SK-N-MC (cell line): ENCODE data around the gene GNRH2.
"Not testable (repeated sequence)": the region's sequence is repeated elsewhere in the genome, so short reads cannot be mapped to it uniquely, and the experiment has no call there.

ENCODE experiments used
- DNase-seq: peaks from one replicate; pipeline ENCODE4 v3.0.0-alpha.2; 2011; ENCODE audit warnings: low read depth, low spot score
- H3K27ac ChIP-seq: fragments of 200-600 bp; sonication (generic); 2 replicates; pipeline ENCODE4 v1.5.1; 2016; ENCODE audit warnings: mixed run types
- H3K36me3 ChIP-seq: fragments of 200-600 bp; sonication (generic); 2 replicates; pipeline ENCODE4 v1.6.1; 2017; ENCODE audit warnings: antibody characterized with exemption, low read length, mixed read lengths; ENCODE audit not compliant: insufficient read depth
- H3K4me3 ChIP-seq: fragments of 200-600 bp; sonication (generic); 2 replicates; pipeline ENCODE4 v1.5.1; 2016
- H3K9ac ChIP-seq: fragments of 200-600 bp; sonication (generic); 2 replicates; pipeline ENCODE4 v1.8.0; 2017; ENCODE audit warnings: mixed run types, mixed read lengths; ENCODE audit not compliant: insufficient read length
- H3K9me3 ChIP-seq: fragments of 200-600 bp; sonication (generic); 2 replicates; pipeline ENCODE4 v1.6.1; 2017; ENCODE audit warnings: low read depth, mild to moderate bottlenecking, antibody characterized with exemption, low read length, moderate library complexity, mixed read lengths
- EZH2 ChIP-seq: fragments of 200-600 bp; sonication (generic); IDR thresholded peaks from one replicate; pipeline ENCODE4 v1.6.1; 2017; ENCODE audit warnings: antibody characterized with exemption
- FOXP2 ChIP-seq: optimal IDR thresholded peaks from 2 replicates; pipeline ENCODE3; 2011; ENCODE audit warnings: mild to moderate bottlenecking, moderate library complexity; ENCODE audit not compliant: insufficient read depth; ENCODE audit errors: extremely low read length, control extremely low read depth
- POLR2AphosphoS5 ChIP-seq: IDR thresholded peaks from 2 replicates; pipeline ENCODE4 v1.6.1; 2012; ENCODE audit warnings: mild to moderate bottlenecking, low read depth, low read length, borderline replicate concordance

Gene GNRH2

GRCh38 chr20:3045816-3046676 lies 2.6 kb downstream of the GNRH2 start, which contains the start of gene MRPS26:
Gene MRPS26 (plus strand): TSS chr20:3046052. CDS start chr20:3046069, 17 bp downstream.
- no peak for DNase-seq
- Histone ChIP-seq H3K27ac (no peak within 1 kb of the TSS), H3K9ac (peak within 1 kb of the TSS; percentile 87), H3K36me3 (peaks cover 20% of the 10 kb centered on the region), H3K9me3 (no peaks in the 10 kb centered on the region), H3K4me3 (peak within 1 kb of the TSS; percentile 99)
- TF ChIP-seq POLR2AphosphoS5 (peak; percentile 81; the same call in 1 of the 2 replicates), FOXP2 (no peak)

- TF ChIP-seq FOXP2: no peak
- TF ChIP-seq POLR2AphosphoS5: no peak
- no peak for TF ChIP-seq EZH2
- peak overlapping the region; percentile 99 for H3K4me3 ChIP-seq
- peak overlapping the region; percentile 87 for H3K9ac ChIP-seq
- H3K36me3 ChIP-seq: peaks cover 20% of the 10 kb centered on the region
- H3K27ac ChIP-seq: no peak overlapping the region
- H3K9me3 ChIP-seq: no peaks in the 10 kb centered on the region
- no peak for DNase-seq
Observed at GRCh38 chr20:3046677-3047462, 3.4 kb downstream of the GNRH2 start.

- TF ChIP-seq EZH2: no peak
- no peak for TF ChIP-seq POLR2AphosphoS5
- no peak for TF ChIP-seq FOXP2
- Histone ChIP-seq H3K9ac (no peak overlapping the region), H3K36me3 (peaks cover 20% of the 10 kb centered on the region), H3K9me3 (no peaks in the 10 kb centered on the region), H3K4me3 (no peak overlapping the region), H3K27ac (no peak overlapping the region)
- DNase-seq: no peak
Observed at GRCh38 chr20:3047486-3048419, 4.3 kb downstream of the GNRH2 start.

- H3K9ac ChIP-seq: no peak overlapping the region
- no peak overlapping the region for H3K27ac ChIP-seq
- no peaks in the 10 kb centered on the region for H3K9me3 ChIP-seq
- peaks cover 20% of the 10 kb centered on the region for H3K36me3 ChIP-seq
- no peak for DNase-seq
- no peak overlapping the region for H3K4me3 ChIP-seq
- TF ChIP-seq FOXP2 (no peak), POLR2AphosphoS5 (no peak), EZH2 (no peak)
Observed at GRCh38 chr20:3051385-3052019, 8.1 kb downstream of the GNRH2 start.

- no peak overlapping the region for H3K27ac ChIP-seq
- no peaks in the 10 kb centered on the region for H3K9me3 ChIP-seq
- H3K4me3 ChIP-seq: no peak overlapping the region
- TF ChIP-seq EZH2 (no peak), POLR2AphosphoS5 (no peak), FOXP2 (no peak)
- DNase-seq: no peak
- no peak overlapping the region for H3K9ac ChIP-seq
- H3K36me3 ChIP-seq: no peaks in the 10 kb centered on the region
Observed at GRCh38 chr20:3059489-3059888, 16.1 kb downstream of the GNRH2 start.

GRCh38 chr20:3064119-3064518 lies 20.7 kb downstream of the GNRH2 start:
- not testable (repeated sequence) for H3K9me3 ChIP-seq, DNase-seq, H3K27ac ChIP-seq, H3K36me3 ChIP-seq, H3K4me3 ChIP-seq, H3K9ac ChIP-seq

GRCh38 chr20:3067139-3068014 lies 24.0 kb downstream of the GNRH2 start:
- H3K4me3 ChIP-seq: no peak overlapping the region
- TF ChIP-seq POLR2AphosphoS5 (no peak), FOXP2 (no peak), EZH2 (no peak)
- DNase-seq: no peak
- no peak overlapping the region for H3K9ac ChIP-seq
- H3K36me3 ChIP-seq: no peaks in the 10 kb centered on the region
- no peak overlapping the region for H3K27ac ChIP-seq
- H3K9me3 ChIP-seq: no peaks in the 10 kb centered on the region
